ENCODE data around the gene SPATA24.
"Not testable (repeated sequence)": the region's sequence is repeated elsewhere in the genome, so short reads cannot be mapped to it uniquely, and the experiment has no call there.

SPATA24 gene

DNA sequence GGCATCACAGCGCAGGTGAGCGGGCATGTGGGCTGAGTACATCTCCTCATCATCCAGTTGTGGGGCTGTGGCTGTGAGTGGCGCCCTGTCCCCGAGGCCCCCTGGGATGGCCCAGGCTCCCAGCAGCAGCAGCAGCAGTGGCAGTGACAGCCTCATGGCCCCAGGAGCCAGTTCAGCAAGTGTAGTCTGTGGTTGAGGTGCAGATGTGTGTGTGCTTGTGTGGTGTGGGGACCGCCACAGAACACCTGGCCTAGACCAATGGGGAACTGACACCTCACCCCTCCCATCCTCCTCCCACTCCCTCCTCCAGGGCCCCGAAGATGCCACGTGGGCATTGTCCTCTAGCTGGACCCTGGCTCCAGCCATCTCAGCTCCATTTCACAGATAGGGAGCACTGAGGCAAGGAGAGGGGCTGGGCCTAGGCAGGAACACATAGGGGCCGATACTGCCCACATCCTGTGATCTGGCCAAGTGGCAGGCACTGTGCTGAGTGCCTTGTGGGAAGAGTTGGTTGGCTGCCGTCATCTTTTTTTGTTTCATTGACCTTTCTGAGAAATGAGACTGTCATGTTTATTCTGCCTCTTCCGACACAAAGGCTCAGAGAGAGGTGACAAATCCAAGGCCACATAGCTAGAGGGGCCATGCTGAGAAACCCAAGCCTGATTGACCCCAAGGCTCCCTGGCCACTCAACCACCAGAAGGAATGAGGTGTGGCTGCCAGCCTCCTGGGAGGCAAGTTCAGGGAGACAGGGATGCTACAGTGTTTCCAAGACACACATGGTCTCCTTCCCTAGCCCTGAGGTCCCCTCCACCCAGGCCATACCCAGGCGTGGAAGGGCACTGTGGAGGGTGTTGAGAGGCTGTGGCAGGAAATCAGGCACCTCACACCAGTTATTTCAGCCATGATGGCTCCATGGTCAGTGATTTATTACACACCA is 13.9 kb downstream of the SPATA24 start, which contains the start of gene MZB1:
MZB1 (minus strand) TSS at position 213 of the 938 bp plus-strand sequence; CDS start at position 156, 57 bp downstream.
- peaks cover 0 to 7% of the 10 kb centered on the region in 2 donors for H3K27me3 ChIP-seq (ENCODE audit: control insufficient read depth in 2 of 2, insufficient read depth in 2 of 2, low read length in 2 of 2)
- peak within 1 kb of the TSS; percentile 52 to 87 for H3K9ac ChIP-seq (ENCODE audit: low read depth in 1 of 2, low read length in 2 of 2)
- peak within 1 kb of the TSS; percentile 90 to 91 for H3K27ac ChIP-seq (ENCODE audit: low read depth in 2 of 2, low read length in 2 of 2)
- peak within 1 kb of the TSS; percentile 77 to 84 for H3K4me3 ChIP-seq (ENCODE audit: low read length in 2 of 2)
- no peaks in the 10 kb centered on the region for H3K9me3 ChIP-seq (ENCODE audit: control insufficient read depth in 2 of 2, low read length in 2 of 2)
- H3K4me1 ChIP-seq (ENCODE audit: control insufficient read depth in 2 of 2, insufficient read depth in 2 of 2, low read length in 2 of 2), result peaks cover 54 to 60% of the 10 kb centered on the region in 2 donors
- H3K36me3 ChIP-seq (ENCODE audit: control insufficient read depth in 2 of 2, insufficient read depth in 2 of 2, low read length in 2 of 2), result peaks cover 3 to 8% of the 10 kb centered on the region in 2 donors

DNA sequence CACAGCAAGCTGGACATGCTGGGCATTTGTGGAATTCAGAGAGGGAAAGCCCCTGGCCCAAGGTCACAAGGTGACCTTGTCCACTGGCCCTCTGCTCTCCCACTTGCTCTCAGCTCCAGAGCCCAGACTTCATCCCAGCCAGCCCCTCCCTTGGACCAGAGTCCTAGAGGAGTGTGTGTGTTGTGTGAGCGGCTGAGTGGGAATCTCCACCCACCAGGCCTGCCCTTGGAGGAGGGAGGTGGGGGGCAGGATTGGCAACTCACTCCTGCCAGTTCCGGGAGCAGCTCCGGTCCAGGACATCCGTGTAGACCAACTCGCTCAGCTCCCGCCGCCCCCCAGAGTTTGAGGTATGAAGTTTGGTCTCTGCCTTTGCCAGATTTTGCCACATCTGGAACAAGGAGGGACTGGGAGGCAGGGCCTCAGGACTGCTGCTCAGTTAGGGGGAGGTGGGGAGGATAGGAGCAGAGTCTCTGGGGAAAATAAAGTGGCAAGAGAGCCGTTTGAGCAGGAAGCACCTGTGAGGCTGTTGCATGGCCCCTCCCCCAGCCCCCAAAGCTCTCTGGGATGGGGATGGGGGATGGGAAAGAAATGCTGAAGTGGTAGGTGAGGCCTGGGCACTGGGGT is 15.6 kb downstream of the SPATA24 start:
- Histone ChIP-seq H3K36me3 (ENCODE audit: control insufficient read depth in 2 of 2, insufficient read depth in 2 of 2, low read length in 2 of 2) (peaks cover 3 to 8% of the 10 kb centered on the region in 2 donors), H3K4me3 (ENCODE audit: low read length in 2 of 2) (peak overlapping the region; percentile 77 to 84)

DNA sequence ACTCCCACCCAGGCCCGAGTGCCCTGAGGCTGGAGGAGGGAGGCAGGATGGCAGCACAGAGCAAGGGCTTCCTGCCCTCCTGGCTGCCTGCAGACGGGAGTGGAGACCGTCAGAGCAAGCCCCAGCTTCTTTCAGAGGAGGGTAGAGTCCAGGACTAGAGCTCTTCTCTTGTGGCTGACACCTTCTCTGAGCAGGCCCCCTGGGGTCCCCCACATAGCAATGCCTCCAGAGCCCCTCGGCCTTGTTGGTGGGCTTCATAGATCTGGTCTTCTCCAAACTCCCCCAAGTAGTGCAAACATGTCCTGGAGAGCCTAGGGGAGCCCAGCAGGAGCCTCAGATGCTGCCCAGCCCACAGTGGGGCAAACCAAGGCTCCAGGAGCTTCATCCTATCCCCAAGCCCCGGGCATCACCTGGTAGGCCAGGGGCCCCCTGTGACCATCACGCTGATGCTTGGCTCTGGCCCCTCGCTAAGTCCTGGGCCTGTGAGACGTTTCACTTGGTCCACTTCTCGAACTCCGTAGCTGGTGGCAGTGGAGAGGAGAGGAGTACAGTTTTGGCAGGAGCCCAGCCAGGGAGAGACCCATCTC is 16.2 kb downstream of the SPATA24 start:
- Histone ChIP-seq H3K36me3 (ENCODE audit: control insufficient read depth in 2 of 2, insufficient read depth in 2 of 2, low read length in 2 of 2) (peaks cover 3 to 8% of the 10 kb centered on the region in 2 donors), H3K4me1 (ENCODE audit: control insufficient read depth in 2 of 2, insufficient read depth in 2 of 2, low read length in 2 of 2) (peaks cover 60 to 64% of the 10 kb centered on the region in 2 donors), H3K9me3 (ENCODE audit: control insufficient read depth in 2 of 2, low read length in 2 of 2) (no peaks in the 10 kb centered on the region), H3K27me3 (ENCODE audit: control insufficient read depth in 2 of 2, insufficient read depth in 2 of 2, low read length in 2 of 2) (no peaks in the 10 kb centered on the region), H3K4me3 (ENCODE audit: low read length in 2 of 2) (peak overlapping the region; percentile 77 to 84), H3K27ac (ENCODE audit: low read depth in 2 of 2, low read length in 2 of 2) (peak overlapping the region; percentile 90 to 91), H3K9ac (ENCODE audit: low read depth in 1 of 2, low read length in 2 of 2) (peak overlapping the region; percentile 74 to 87)

More for the DNA sequence above, 15.6 kb downstream of the SPATA24 start:
- Histone ChIP-seq H3K27me3 (ENCODE audit: control insufficient read depth in 2 of 2, insufficient read depth in 2 of 2, low read length in 2 of 2) (peaks cover 0 to 1% of the 10 kb centered on the region in 2 donors), H3K27ac (ENCODE audit: low read depth in 2 of 2, low read length in 2 of 2) (peak overlapping the region; percentile 90 to 91), H3K9ac (ENCODE audit: low read depth in 1 of 2, low read length in 2 of 2) (peak overlapping the region; percentile 87 to 88), H3K4me1 (ENCODE audit: control insufficient read depth in 2 of 2, insufficient read depth in 2 of 2, low read length in 2 of 2) (peaks cover 60 to 68% of the 10 kb centered on the region in 2 donors), H3K9me3 (ENCODE audit: control insufficient read depth in 2 of 2, low read length in 2 of 2) (no peaks in the 10 kb centered on the region)

DNA sequence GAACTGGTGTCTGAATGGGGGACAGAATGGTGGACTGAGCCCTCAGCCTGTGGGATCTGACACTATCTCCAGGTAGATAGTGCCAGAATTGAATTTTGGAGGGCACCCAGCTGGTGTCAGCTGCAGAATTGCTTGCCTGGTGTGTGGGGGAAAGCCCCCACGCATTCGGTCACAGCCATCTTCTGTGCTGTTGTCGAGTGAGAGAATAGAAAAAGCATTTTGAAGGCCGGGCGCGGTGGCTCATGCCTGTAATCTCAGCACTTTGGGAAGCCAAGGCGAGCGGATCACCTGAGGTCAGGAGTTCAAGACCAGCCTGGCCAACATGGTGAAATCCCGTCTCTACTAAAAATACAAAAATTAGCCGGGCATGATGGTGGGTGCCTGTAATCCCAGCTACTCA is 16.9 kb downstream of the SPATA24 start:
- H3K9me3 ChIP-seq (ENCODE audit: control insufficient read depth in 2 of 2, low read length in 2 of 2); H3K9ac ChIP-seq (ENCODE audit: low read depth in 1 of 2, low read length in 2 of 2); H3K27me3 ChIP-seq (ENCODE audit: control insufficient read depth in 2 of 2, insufficient read depth in 2 of 2, low read length in 2 of 2); H3K36me3 ChIP-seq (ENCODE audit: control insufficient read depth in 2 of 2, insufficient read depth in 2 of 2, low read length in 2 of 2); H3K27ac ChIP-seq (ENCODE audit: low read depth in 2 of 2, low read length in 2 of 2); H3K4me3 ChIP-seq (ENCODE audit: low read length in 2 of 2): not testable (repeated sequence)
- H3K4me1 ChIP-seq (ENCODE audit: control insufficient read depth in 2 of 2, insufficient read depth in 2 of 2, low read length in 2 of 2), result peaks cover 65 to 68% of the 10 kb centered on the region in 2 donors

DNA sequence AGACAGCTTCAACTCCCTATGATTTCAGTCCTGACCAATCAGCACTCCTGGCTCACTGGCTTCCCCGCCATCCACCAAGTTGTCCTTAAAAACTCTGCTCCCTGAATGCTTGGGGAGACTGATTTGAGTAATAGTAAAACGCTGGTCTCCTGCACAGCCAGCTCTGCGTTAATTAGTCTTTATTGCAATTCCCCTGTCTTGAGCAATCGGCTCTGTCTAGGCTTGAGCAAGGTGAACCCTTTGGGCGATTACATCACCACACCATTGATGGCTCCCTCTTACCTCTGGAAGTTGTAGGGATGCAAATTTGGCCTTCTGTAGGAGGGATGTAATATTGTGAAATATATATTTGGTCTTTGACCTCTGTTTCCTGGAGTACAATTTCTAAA is 17.8 kb downstream of the SPATA24 start:
- no peaks in the 10 kb centered on the region for H3K9me3 ChIP-seq (ENCODE audit: control insufficient read depth in 2 of 2, low read length in 2 of 2)
- peaks cover 3 to 8% of the 10 kb centered on the region in 2 donors for H3K36me3 ChIP-seq (ENCODE audit: control insufficient read depth in 2 of 2, insufficient read depth in 2 of 2, low read length in 2 of 2)
- H3K9ac ChIP-seq (ENCODE audit: low read depth in 1 of 2, low read length in 2 of 2), result no peak overlapping the region
- H3K4me3 ChIP-seq (ENCODE audit: low read length in 2 of 2), result no peak overlapping the region
- H3K4me1 ChIP-seq (ENCODE audit: control insufficient read depth in 2 of 2, insufficient read depth in 2 of 2, low read length in 2 of 2), result peaks cover 60 to 64% of the 10 kb centered on the region in 2 donors
- H3K27me3 ChIP-seq (ENCODE audit: control insufficient read depth in 2 of 2, insufficient read depth in 2 of 2, low read length in 2 of 2), result no peaks in the 10 kb centered on the region
- H3K27ac ChIP-seq (ENCODE audit: low read depth in 2 of 2, low read length in 2 of 2), result no peak overlapping the region

DNA sequence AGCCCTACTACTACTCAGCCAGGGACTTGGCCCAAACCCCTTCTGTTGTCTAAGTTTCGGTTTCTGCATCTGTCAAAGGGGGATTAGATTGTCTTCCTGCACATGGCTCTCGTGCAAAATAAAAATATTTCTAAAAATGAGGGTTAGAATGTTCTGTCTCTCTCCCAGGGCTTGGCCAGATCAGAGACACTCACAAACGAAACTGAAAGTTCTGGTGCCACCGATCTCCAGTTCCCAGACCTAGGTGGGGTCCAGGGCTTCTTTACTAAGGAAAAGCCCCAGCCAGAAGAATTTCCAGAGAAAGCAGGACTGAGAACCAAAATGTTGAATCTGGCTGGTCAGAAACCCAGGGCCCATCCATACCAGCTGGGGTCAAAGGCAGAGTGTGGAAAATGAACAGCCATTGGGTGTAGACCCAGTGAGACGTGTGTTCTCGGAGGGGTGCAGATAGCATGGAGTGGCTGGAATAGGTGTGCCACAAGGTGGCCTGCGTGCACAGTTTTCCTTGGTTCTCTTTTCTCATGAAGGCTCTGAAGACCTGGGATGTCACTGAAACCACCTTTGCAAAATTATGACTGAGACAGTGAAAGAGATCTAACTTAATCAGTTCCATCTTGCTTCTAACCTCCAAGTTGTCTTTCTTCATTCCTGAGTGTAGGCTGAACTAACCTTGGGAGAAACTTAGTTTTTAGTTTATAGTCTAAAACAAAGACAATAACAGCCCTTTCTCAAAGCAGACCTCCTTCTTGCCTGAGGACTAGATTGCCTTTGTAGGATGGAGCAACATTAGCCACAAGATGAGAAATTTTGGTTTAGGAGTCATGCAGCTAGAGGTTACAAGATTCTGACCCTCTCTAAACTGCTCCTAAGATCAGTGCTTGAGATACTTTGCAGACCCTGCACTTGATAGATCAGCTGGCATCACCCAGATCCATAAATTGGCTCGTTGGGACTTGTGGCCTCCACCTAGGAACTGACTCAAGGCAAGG is 18.5 kb downstream of the SPATA24 start:
- no peaks in the 10 kb centered on the region for H3K9me3 ChIP-seq (ENCODE audit: control insufficient read depth in 2 of 2, low read length in 2 of 2)
- peaks cover 53 to 57% of the 10 kb centered on the region in 2 donors for H3K4me1 ChIP-seq (ENCODE audit: control insufficient read depth in 2 of 2, insufficient read depth in 2 of 2, low read length in 2 of 2)
- H3K27me3 ChIP-seq (ENCODE audit: control insufficient read depth in 2 of 2, insufficient read depth in 2 of 2, low read length in 2 of 2), result no peaks in the 10 kb centered on the region
- H3K4me3 ChIP-seq (ENCODE audit: low read length in 2 of 2), result peak overlapping the region; percentile 69 to 76
- peaks cover 2 to 3% of the 10 kb centered on the region in 2 donors for H3K36me3 ChIP-seq (ENCODE audit: control insufficient read depth in 2 of 2, insufficient read depth in 2 of 2, low read length in 2 of 2)
- H3K9ac ChIP-seq (ENCODE audit: low read depth in 1 of 2, low read length in 2 of 2), result peak overlapping the region; percentile 49 to 65
- peak overlapping the region; percentile 63 to 64 for H3K27ac ChIP-seq (ENCODE audit: low read depth in 2 of 2, low read length in 2 of 2)

DNA sequence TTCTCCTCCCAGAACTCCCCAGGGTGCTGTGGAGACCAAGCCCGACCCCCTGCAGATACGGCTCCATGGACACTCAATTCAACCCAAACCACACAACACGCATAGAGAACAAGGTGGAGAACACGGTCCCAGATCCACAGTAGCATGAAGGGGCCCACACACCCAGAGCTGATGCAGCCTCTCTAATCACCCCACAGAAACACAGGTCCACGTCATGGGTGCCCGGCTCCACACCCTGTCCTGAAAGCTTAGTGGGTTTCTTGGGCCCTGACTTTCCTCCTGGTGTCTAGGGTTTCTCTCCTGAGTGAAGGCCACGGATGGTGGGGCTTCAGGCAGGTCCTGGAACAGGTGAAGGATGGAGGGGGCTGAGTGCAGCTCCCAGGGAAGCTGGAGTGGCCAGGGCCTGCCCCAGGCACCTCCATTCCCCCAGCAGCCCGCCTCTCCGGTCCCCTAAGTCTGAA is 19.3 kb downstream of the SPATA24 start:
- Histone ChIP-seq H3K9me3 (ENCODE audit: control insufficient read depth in 2 of 2, low read length in 2 of 2) (no peaks in the 10 kb centered on the region), H3K27ac (ENCODE audit: low read depth in 2 of 2, low read length in 2 of 2) (peak overlapping the region; percentile 40 to 63), H3K36me3 (ENCODE audit: control insufficient read depth in 2 of 2, insufficient read depth in 2 of 2, low read length in 2 of 2) (no peaks in the 10 kb centered on the region), H3K4me1 (ENCODE audit: control insufficient read depth in 2 of 2, insufficient read depth in 2 of 2, low read length in 2 of 2) (peaks cover 46 to 51% of the 10 kb centered on the region in 2 donors), H3K9ac (ENCODE audit: low read depth in 1 of 2, low read length in 2 of 2) (peak overlapping the region; percentile 49 to 65), H3K4me3 (ENCODE audit: low read length in 2 of 2) (peak overlapping the region; percentile 69 to 76), H3K27me3 (ENCODE audit: control insufficient read depth in 2 of 2, insufficient read depth in 2 of 2, low read length in 2 of 2) (no peaks in the 10 kb centered on the region)

DNA sequence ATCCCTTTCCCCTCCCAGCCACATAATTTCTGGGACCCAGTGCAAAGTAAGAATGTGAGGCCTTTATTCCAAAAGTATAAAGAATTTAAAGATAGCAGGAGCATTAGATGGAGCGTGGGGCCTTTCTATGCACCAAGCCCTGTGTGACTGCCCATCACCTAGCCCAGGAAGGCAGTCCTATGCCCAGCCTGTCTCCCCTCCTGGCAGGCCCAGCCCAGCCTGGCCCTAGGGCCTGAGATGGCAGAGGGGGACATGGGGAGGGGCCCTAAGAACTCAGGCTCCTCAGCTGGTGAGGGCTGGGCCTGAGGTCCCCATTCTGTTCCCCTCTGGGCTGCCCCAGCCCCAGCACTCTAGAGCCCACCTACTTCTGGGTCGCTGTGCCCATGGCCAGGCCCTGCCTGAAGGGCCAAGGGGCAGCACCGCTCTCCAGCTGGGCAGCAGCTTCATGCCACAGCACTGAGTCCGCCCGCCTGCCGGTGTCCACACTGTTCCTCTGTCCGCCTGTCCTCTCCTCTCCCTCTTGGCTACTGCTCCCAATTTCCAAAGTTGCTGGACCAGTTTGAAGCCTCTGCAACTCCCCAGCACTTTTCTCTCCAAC is 19.8 kb downstream of the SPATA24 start:
- Histone ChIP-seq H3K36me3 (ENCODE audit: control insufficient read depth in 2 of 2, insufficient read depth in 2 of 2, low read length in 2 of 2) (no peaks in the 10 kb centered on the region), H3K27me3 (ENCODE audit: control insufficient read depth in 2 of 2, insufficient read depth in 2 of 2, low read length in 2 of 2) (no peaks in the 10 kb centered on the region), H3K4me3 (ENCODE audit: low read length in 2 of 2) (peak overlapping the region in 1 of 2 donors; percentile 69), H3K27ac (ENCODE audit: low read depth in 2 of 2, low read length in 2 of 2) (peak overlapping the region in 1 of 2 donors; percentile 59), H3K9me3 (ENCODE audit: control insufficient read depth in 2 of 2, low read length in 2 of 2) (no peaks in the 10 kb centered on the region), H3K4me1 (ENCODE audit: control insufficient read depth in 2 of 2, insufficient read depth in 2 of 2, low read length in 2 of 2) (peaks cover 41 to 46% of the 10 kb centered on the region in 2 donors), H3K9ac (ENCODE audit: low read depth in 1 of 2, low read length in 2 of 2) (peak overlapping the region in 1 of 2 donors; percentile 9)

Data from mucosa of rectum (tissue), 2 donors.